GM18505 (cell line): ENCODE data around the gene DDAH1.

Experiments
- ATAC-seq: cut with Tn5 transposase; IDR thresholded peaks from one replicate; pipeline ENCODE4 v1.9.1; 2021; ENCODE audit not compliant: unreplicated experiment
- POLR2A ChIP-seq: IDR thresholded peaks from 4 replicates; pipeline ENCODE4 v1.6.1; 2011; ENCODE audit warnings: borderline replicate concordance; ENCODE audit not compliant: insufficient read depth, insufficient read length; ENCODE audit errors: extremely low read depth

Gene DDAH1

DNA sequence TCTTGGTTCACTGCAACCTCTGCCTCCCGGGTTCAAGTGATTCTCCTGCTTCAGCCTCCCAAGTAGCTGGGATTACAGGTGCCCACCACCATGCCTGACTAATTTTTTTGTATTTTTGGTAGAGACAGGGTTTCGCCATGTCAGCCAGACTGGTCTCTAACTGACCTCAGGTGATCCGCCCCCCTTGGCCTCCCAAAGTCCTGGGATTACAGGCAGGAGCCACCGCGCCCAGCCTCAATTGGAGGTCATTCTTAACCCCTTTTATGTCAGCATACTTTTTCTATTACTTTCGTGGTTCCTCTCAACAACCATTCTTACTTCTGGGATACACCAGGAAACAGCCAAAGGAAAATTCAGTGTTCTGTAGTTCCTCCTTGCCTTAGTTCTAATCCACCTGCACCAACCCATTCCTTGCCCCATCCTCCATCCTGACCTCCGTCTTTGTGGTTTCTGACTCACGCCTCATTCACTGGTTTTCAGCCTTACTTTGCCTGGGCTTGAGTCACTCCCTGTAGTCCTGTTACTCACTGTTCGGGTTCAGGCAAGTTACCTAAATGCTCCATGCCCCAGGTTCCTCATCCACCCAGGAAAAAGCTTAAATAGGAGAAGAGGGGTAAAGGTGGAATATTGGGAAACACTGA, 175.6 kb downstream of the DDAH1 start:
- ATAC-seq, result no peak
- no peak for TF ChIP-seq POLR2A

DNA sequence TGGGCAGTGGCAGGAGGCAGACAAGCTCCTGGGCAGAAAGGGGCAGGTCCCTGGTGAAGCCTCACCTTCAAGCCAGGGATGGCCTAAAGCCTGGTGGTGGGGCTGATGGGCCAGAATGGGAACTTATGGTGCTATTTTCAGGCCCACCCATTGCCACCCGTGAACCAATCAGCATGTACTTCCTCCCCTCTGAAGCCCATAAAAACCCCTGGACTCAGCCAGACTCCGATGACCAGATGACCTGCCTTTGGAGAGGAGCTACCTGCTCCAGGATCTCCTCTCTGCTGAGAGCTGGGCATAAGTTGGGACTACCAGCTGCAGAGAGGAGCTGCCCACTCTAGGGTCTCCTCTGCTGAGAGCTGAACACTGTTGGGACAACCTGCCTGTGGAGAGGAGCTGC, 180.8 kb downstream of the DDAH1 start:
- ATAC-seq, result no peak
- TF ChIP-seq POLR2A, result no peak

DNA sequence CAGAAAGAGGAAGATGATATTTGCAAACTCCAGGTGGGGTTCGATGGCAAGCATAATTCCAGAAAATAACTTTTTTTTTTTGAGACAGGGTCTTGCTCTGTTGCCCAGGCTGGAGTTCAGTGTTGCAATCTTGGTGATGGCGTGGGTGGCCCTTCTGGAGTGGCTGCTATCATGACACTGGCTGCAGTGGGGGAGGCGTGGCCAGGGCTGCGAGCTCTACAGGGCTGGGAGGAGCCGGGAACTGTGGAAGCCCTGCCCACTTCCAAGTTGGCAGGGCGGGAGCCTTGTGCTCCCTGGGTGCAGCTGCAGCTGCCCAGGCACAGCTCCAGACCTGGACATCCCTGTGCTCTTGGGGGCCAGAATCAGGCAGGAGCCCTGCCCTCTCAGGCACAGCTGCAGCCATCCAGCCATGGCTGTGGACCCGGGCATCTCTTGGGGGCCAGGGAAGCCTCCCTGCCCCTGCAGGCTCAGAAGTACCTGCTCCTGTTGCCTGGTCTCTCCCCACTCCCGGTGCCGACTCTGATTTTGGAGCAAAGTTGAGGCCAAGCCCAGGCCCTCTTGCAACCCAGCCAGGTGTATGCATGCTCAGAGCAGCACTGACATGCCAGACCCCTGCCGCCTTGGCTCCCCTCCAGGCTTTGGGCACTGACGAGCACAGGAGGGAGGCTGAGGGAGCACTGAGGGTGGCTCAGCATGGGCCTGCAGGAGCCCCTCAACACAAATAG, 181.3 kb downstream of the DDAH1 start:
- no peak for ATAC-seq

DNA sequence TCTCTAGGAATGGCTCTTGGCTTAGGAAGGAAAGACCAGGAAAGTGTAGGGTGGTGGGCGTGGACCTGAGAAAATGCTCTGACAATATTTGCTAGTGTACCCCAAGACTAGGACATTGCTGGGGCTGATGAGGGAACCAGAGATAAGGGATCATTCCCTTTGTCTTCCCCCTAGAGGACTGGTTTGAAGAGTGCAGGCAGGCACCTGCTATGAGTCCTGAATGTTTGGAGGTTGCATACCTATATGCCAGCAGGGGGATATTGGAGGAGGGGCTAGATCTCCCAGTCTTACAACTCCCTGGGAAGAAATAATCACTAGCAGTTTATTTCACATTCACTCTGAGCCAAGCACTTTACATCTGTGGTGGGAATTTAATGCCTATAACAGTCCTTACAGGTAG, 182.5 kb downstream of the DDAH1 start:
- ATAC-seq, result no peak
- no peak for TF ChIP-seq POLR2A

More for the DNA sequence above, 181.3 kb downstream of the DDAH1 start:
- no peak for TF ChIP-seq POLR2A

DNA sequence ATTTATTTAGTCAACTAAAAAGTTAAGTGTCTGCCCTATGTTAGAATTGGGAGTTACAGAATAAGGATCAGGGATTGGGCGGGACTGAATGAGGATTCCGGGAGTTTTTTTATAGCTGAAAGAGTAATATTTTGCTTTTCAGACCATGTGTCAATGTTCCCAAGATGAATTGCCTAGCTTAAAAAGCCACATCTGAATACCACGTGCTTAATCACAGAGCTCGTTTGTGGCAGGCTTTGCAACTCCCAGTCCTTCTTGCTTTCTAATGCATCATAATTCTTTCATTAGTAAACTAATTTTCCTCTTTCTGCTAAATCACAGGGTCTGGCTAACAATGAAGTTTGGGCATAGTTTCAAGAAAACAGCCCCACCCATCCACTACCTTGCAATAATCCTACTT, 184.3 kb downstream of the DDAH1 start:
- TF ChIP-seq POLR2A, result no peak
- no peak for ATAC-seq

DNA sequence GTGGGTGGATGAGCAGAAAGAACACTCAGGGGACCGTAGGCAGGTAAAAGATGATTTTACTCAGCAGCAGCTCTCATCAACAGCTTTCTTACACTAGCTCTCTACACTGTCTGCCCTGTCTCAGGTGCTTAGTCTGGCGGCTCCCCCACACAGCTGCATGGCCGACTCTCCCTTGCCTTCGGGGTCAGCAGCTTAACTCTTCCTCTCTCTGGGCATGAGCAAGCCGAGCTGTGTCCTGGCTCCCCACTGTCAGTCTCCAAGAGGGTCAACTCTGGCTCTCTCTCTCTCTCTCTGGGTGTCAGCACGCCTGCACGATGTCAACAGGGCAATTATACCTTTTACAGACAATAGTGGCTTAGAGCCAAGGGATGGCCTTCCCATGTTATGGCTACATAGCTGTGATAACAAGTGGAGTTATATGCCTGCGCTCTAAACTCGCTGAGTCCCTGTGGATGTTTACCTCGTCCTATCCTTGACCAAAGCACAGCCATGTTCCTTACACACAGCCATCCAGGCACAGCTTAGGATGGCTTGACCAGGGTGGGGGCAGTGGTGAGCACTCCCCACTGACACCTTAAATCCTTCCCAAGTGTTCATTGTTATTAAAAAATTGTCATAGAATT, 185.4 kb downstream of the DDAH1 start:
- TF ChIP-seq POLR2A, result no peak
- ATAC-seq, result no peak

DNA sequence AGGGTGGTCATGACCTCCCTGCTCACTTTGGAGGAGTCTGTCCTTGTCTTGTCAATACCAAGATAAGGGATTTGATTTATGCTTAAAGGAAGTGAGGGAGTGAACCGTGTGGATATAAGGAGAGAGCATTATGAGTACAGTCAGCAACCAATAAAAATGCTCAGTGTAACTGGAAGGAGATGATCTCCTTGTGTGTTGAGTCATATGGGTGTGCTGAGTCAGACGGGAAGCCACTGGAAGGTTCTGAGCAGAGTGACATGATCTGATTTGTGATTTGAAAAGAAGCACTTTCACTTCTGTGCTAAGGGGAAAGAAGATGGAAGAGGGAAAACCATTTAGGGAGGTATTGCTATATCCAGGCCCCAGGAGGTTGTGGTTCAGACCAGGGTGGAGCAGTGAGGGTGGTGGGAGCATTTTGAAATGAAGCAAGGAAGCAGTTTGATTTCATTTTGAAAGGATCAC, 186.1 kb downstream of the DDAH1 start:
- no peak for TF ChIP-seq POLR2A
- ATAC-seq, result no peak

DNA sequence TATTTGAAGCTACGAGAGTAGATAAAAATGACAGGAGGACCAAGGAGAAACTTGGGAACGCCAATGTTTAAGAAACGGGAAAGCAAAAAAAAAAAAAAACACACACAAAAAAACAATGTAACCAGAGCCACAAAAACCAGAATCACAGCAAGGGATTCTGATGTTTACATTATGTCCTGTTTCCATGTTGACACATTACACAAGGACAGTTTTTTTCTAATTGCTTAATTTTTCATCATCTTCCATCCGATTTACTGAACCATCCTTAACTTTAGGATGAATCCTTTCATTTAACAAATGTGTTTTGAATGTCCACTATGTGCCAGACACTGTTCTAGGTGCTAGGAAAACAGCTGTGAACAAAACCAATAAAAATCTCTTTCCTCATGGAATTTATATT, 187.2 kb downstream of the DDAH1 start:
- ATAC-seq, result no peak
- TF ChIP-seq POLR2A, result no peak

DNA sequence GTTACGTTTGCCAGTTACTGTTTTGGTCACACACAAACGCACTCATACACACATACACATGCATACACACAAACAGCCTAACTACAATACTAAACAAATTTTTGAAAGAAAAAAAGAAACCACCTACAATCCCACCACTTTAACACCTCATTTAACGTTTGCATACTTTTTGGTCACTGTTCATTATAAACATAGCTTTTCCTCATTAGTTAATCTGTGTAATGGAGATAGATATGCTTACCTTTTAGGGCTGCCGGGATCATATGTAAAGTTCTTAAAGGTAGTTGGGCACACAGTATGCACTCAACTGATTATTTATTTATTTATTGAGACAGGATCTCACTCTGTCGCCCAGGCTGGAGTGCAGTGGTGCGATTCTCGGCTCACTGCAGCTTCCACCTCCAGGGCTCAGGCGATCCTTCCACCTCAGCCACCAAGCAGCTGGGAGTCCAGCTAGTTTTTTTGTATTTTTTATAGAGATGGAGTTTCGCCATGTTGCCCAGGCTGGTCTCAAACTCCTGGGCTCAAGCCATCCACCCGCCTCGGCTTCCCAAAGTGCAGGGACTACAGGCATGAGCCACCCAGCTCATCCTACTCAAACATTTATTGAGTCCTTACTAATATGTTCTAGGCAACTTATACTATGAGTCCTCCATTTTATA, 187.8 kb downstream of the DDAH1 start:
- no peak for ATAC-seq
- TF ChIP-seq POLR2A, result no peak

DNA sequence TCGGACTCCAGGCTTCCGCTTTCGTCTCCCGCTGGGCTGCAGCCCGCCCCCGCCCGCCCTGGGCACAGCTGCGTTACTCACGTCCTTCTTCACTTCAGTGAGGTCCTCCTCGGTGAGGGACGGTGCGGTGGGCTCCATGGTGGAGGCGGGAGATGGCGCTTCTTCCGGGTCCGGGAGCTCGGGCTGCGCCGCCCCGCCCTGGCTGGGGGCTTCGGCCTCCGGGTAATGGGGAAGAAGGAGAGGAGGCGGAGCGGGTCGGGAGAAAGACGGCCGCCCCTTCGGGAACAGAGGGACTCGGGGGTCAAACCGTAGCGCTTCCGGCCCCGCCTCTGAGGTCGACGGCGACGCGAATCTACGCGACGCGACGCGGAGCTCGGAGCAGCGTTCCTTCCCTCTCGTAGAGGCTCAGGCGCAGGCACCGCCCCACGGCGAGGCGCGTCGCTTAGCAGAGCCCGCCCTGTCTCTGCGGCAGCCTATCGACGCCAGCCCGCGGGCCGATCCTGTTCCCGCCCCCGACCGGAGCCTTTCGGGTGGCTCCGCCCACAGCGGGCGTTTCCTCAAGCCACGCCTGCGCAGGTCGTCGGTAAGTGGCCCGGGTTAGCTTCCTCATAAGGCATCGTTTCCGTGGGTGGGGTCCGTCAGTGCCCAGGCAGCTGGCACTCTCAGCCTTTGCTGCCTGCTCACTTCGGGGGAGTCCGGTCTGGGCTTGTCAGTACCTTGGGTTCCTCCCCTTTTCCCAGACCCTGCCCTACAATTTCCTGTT, 188.6 kb downstream of the DDAH1 start, which contains the start of gene BCL10:
BCL10 (minus strand) TSS at position 418 of the 763 bp plus-strand sequence; CDS start at position 138, 280 bp downstream.
- ATAC-seq, result peak; percentile 96
- TF ChIP-seq POLR2A, result peak; percentile 79

DNA sequence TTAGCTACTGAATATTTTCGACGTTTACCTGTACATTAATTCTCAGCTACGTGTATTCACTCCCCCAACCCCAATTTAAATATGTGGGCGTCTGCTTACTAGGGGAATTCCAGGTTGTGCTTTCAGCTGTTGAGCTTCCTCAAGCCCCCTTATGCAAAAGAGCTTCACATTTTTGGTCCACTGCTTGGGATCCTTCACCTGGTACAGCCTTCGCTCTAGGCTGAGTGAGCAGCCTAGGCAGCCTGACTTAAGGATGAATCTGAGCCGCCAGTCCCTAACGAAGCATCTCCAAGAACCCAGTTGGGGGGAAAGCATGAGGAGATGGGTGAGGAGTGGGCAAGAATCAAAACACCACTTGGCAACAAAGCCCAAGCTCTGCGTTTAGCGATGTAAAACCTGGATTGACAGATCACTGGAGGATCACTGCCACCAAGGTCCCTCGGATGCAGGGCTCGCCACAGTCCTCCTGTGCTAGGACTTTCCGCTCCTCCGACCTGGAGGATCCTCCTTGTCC, 189.2 kb downstream of the DDAH1 start:
- peak; percentile 67 for TF ChIP-seq POLR2A
- ATAC-seq, result no peak

DNA sequence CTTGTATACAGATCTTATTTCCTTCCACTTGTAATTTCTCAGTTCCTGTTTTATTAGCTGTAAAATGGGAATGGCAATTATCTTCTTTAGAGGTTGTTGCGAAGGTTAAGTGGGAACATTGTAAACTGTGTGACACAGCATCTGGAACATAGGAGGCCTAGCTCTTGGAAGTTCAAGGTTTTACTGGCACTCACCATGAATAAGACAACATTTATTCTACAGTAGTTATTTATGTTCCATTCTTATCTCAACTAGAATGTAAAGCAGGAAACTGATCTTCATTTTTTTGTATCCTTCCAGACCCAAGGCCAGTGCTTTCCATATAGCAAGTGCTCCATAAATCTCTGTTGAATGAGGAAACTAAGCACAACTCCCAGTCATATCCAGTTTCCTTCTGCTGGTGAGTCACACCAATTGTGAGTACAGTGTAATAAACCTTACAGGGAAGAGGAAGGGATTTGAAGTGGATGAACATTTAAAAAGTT, 189.9 kb downstream of the DDAH1 start:
- TF ChIP-seq POLR2A, result no peak
- ATAC-seq, result no peak
